ENCODE results near the gene RPLP2.
A peak's percentile ranks its signal among the peaks of the same experiment; 100 is the strongest.

Gene RPLP2

DNA sequence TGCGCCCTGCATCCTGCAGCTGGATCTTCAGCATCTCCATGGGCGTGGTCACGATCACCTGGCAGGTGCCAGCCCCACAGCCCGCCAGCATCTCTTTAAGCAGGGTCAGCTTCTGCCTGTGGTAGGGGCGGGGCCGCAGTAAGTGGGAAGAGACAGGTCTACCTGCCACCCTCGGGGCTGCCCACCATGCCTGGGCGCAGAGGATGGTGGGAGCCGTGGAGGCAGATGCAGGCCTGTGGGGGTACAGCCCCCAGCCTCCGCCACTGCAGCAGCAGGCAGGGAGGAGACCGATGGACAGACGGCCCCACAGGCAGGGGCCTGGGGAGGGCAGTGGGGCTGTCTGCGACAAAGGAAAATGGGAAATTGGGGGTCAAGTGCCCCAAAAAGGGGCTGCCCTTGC, 16.9 kb upstream of the RPLP2 start:
- peak; percentile 65 for DNase-seq

- DNase-seq, result no peak
Measured at GRCh38 chr11:793556-793955, 16.2 kb upstream of the RPLP2 start.

- no peak for DNase-seq
Measured at GRCh38 chr11:794013-794765, 15.6 kb upstream of the RPLP2 start.

DNA sequence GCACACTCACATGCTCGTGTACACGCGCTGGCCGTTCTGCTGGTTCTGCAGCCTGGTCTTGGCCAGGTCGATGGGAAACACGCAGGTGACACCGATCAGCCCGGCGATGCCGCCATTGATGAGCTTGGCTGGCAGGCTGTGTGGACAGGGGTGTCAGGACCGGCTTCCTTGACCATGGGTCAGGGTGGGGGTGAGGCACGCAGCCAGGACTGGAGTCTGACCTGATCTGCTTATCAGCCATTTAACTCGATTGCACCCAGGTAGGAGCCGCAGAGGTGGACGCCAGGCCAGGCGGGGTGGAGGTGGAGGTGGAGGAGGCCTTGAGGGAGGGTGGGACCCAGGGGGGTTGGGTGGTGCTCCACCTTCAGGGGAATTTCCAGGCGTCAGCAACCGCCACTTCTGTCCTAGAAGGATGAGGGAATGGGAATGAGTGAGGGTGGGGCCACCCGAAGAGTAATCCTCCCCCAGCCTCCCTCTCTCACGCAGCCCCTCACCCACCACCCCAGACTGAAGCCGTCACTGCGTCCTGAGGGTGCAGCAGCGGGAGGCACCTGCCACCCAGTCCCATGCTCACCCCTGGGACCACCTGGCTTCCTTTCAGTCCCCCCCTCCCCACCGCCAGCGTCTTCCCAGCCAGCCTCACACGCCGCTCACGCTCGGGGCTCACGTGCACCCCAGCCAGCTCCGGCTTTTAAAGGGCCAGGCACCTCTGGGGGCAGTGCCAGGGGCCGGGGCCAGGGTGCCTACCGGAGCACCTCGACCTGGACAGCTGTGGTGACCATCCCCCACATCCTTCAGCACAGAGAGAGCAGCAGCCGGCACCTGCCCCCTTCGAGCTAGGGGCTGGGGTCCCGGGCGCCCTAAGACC, 14.8 kb upstream of the RPLP2 start:
- DNase-seq, result no peak

- DNase-seq, result peak; percentile 67
Measured at GRCh38 chr11:795634-796564, 13.9 kb upstream of the RPLP2 start.

- DNase-seq, result no peak
Measured at GRCh38 chr11:796565-797295, 13.0 kb upstream of the RPLP2 start.

DNA sequence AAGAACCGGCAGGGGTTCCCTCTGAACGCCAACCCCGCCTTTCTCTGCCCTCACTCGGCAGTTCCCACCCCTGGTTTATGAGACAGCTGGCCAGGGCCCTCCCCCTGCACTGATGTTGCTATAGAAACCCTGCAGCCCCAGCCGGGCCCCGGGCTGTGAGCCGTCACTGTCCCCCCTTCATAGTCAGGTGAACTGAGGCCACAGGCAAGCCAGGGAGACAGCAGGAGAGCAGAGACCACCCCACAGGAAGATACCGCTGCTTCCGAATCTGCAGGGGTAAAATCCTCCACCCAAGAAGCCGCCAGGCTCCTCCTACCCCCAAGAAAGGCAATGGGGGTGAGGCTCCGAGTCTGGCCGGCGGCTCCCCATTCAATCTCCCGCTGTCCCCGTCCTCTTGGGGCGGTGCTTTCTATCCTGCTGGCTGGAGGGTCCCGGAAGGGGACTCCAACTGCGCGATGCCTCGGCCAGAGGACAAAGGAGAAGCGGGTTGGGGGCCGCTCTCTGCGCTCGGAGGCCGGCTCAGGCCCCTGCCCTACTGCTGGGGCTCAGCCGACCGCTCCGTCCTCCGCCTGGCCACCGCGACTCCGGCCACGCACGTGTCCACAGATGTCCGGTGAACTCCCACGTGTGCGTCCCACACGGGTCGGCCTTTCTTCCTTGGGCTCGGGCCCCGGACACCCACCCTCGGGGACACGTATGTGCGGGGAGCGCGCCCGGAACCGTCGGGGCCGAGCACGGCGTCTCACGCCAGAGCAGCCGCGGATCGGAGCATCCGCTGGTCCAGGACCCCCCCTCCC, 12.3 kb upstream of the RPLP2 start:
- DNase-seq, result peak; percentile 61

DNA sequence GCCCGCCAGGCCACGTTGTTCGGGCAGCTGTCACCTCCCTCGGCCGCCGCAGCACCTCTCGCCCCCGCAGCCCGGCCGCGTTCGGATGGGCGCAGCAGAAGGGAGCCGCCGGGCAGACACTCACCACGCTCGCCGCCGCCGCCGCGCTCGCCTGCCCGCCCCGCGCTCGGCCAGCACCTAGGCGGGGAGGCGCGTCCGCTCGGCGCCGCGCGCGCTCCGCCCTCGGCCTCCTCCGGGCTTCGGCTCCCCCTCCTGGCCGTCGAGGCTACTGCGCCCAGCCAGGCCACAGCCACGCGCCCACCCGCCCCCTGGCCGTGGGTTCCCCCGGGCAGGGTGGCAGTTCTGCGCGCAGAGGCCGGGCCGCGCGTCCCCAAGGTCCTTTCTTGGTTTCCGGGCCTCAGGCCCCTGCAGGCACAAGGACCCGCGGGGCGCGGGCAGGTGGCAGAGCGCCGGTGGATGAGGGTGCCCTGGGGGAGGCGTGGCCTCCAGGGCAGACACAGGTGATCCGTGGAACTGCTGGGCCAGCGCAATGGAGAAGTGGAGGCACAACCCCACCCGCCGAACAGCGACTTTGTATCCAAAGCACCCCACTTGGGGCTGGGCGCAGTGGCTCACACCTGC, 11.6 kb upstream of the RPLP2 start, which contains the start of gene SLC25A22:
SLC25A22 (minus strand) TSS at position 189 of the 621 bp plus-strand sequence. CDS start 3,275 bp downstream, outside the sequence.
- DNase-seq, result no peak

DNA sequence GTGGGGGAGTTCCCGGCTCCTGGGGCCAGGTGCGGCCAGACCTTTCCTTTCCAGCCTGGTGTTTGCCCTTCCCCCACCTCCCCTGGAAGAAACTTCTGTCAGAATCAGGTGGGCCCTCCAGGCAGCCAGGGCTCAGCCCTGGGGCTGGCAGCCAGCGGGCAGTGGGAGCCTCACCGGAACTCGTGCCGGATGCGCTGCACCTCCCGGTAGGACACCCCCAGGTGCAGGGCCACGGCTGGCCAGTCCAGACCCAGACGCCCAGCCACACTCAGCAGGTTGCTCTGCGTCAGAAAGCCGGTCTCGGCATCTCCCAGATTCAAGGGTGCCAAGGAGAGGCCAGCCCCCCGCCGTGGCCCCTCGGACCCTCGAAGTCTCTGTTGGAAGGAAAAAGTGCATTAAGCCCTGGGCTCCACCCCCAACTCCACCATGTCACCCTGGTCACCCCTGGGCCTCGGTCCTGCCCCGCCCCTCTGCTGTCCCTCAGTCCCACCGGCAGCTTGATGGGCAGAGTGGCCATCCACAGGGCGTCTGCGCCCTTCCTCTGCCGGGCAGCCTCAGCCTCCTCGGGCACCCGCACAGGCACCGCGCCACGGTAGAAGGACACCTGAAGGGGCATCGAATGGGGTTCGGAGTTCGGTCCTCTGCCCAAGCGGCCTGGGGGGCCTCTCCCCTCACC, 10.0 kb upstream of the RPLP2 start:
- DNase-seq, result no peak

- no peak for DNase-seq
Measured at GRCh38 chr11:800473-800872, 9.3 kb upstream of the RPLP2 start.

- DNase-seq, result no peak
Measured at GRCh38 chr11:801097-801780, 8.5 kb upstream of the RPLP2 start.

DNA sequence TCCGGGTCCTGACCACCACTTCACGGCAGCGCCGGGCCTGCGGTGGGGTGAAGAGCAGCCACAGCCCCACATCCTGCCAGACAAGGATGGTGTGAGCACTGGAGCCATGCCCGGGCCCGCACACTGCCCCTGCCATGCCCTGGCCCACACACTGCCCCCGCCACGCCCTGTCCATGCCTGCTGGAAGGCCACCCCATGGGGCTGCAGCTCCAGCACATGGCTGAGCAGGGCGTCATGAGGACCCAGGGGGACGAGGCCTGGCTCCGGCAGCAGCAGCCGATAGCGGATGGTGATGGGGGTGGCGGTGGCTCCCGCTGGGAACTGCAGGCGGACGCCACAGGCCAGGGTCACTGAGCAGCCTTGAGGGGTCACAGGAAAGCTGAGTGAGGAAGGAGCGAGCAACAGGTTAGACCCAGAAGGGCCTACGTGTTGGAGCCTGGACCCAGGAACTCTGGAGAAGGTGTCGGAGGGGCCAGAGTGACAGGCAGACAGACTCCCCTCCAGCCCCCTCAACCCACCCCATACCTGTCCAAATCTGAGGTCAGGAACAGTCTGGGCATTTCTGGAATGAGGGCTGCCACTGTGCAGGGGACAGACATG, 7.6 kb upstream of the RPLP2 start:
- no peak for DNase-seq

- DNase-seq, result no peak
Measured at GRCh38 chr11:802693-803466, 6.9 kb upstream of the RPLP2 start.

DNA sequence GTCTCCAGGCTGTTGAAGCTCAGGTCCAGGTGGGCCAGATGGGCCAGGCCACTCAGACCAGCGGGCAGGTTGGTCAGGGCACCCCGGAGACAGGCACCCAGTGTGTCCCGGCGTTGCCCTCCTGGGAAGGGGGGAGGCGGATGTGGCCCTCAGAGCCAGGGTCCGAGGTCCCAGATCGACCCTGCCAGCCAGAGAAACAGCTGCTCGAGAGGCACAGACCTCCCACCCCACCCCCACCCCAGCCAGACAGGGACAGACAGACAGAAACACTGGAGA, 6.4 kb upstream of the RPLP2 start:
- no peak for DNase-seq

DNA sequence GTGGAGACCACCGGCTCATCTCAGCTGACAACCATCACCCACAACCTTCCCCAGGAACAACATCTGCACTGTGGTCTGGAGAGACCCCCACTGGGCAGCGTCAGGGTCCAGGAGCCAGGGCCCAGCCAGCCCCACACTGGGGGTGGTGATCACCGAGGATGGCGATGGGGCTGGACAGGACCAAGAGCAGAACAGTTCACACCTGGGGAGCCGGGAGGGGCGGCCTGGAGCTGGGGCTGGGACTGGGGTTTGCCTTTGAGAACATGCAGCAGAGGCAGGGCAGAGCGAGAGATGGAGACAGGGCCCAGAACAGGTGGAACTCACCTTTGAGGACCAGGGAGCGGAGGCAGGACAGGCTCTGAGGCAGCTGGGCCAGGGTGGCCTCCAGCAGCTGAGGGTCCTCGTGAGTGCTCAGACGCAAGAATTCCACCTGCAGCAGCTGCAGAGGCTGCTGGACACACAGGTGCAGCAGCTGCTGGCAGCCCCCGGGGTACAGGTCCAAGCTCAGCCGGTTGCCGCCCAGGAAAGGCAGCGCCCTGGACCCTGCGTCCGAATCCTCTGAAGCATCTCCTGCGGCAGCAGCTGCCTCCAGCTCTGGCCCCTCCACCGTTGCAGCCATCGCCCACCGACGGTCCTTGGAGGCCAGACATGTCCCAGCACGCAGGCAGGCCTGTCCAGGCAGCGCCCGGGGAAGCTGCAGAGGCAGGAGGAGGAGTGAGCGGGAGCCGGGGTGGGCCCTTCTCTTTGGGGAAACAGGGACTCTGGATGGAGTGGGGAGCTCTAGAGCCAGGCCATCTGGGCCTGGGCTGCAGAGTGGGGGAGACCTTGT, 5.8 kb upstream of the RPLP2 start:
- peak; percentile 58 for DNase-seq

GRCh38 chr11:804599-804964, 5.2 kb upstream of the RPLP2 start:
- no peak for DNase-seq

- DNase-seq, result no peak
Measured at GRCh38 chr11:808427-809286, 1.1 kb upstream of the RPLP2 start.
